ENCODE results near the gene GRK4.

Gene GRK4

DNA sequence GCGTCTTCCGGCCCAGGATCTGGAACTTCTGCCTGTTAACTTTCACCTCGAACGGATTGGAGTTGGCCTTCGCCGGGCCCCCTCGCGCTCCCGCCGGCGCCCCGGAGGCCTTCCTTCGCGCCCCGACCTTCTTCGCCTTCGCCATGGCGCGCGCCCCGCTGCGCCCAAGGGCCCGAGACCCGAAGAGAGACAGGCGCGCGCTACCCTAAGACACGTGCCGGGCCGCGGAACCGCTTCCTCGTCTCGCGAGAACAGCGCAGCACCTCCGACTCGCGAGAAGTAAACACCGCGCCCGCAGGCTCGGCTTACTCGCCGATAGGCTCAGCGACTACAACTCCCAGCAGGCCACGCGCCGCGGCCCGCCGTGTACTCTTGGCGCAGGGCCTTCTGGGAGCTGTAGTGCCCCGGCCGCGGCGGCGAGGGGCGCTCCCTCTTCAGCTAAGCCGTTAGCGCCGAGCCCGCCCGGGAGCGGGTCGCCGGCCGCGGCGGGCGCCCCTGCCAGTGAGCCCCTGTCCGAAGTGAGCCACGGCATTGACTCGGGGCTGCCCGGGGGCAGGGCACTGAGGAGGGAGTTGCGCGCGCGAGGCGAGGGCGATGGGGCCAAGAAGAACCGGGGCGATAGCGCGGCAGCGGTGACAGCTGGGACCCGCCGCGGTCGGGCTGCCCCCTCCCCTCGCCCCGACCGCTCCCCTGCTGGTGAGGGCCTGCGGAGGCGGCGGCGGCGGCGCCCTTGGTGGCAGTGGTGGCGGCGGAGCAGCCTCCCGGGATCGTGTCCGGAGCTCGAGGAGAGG, at the start of gene GRK4, which contains the start of gene NOP14 (continued):
- no peak for TF ChIP-seq ZNF214 (tag by site-specific recombination; IDR thresholded peaks at IDR 0.05; ENCODE audit: borderline replicate concordance)

DNA sequence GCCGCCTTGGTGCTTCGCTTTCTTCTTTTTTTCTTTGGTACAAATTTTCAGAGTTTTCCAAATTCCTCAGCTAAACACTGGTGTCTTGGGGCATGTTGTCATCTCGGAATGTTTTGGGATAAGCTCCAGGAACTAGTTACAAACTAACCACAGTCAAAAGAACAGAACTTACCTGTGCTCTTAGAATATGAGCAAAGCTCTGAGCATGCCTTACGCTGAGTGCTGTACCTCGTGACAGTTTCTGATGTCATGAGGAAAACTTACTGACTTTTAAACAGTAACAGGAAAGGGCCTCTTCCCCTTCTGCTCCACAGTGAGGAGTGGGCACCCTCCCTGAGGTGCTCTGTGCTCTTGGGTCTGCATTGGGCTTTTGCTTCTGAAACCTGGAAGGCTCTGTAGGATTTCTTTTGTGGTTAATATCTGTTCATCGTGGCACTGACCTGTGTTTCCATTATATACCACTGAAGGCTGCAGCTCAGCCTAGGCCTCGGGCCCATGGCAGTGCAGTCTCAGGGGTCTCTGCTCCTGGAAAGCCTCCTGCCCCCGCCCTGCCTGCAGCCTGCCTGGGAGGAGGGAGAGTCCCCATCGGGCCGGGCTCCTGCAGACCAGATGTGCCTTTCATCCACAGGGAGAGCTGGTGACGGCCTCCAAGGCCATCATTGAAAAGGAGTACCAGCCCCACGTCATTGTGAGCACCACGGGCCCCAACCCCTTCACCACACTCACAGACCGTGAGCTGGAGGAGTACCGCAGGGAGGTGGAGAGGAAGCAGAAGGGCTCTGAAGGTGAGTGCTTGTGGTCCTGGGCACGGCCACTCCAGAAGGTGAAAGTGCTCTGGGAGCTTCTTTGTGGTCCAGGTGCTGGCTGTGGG, 48.9 kb upstream of the GRK4 start:
- ChIA-PET CTCF (interaction anchor here (1.0 kb wide), 1 partner anchor 64 kb away, joined by 4 read pairs; no protein-coding TSS in a partner anchor), POLR2A (no interaction called here)
- TF ChIP-seq ZNF121 (tag by site-specific recombination; IDR thresholded peaks at IDR 0.05) (no peak), ZNF548 (tag by site-specific recombination; IDR thresholded peaks at IDR 0.05) (no peak), FEZF1 (tag by site-specific recombination; IDR thresholded peaks at IDR 0.05) (no peak), SP7 (tag by site-specific recombination; IDR thresholded peaks at IDR 0.05) (no peak), ZNF23 (tag by site-specific recombination; IDR thresholded peaks at IDR 0.05; ENCODE audit: borderline replicate concordance) (no peak), MZF1 (tag by site-specific recombination; IDR thresholded peaks at IDR 0.05; ENCODE audit: borderline replicate concordance) (no peak), BCL11B (tag by site-specific recombination; IDR thresholded peaks at IDR 0.05; ENCODE audit: low read depth) (no peak), ZNF510 (tag by site-specific recombination; IDR thresholded peaks at IDR 0.05; ENCODE audit: insufficient replicate concordance) (no peak), ZNF624 (tag by site-specific recombination; IDR thresholded peaks at IDR 0.05) (no peak), ZNF114 (tag by site-specific recombination; IDR thresholded peaks at IDR 0.05) (no peak), ZNF354C (tag by site-specific recombination; IDR thresholded peaks at IDR 0.05; ENCODE audit: borderline replicate concordance, low read depth) (no peak)
- TF ChIP-seq, protein P1, sequence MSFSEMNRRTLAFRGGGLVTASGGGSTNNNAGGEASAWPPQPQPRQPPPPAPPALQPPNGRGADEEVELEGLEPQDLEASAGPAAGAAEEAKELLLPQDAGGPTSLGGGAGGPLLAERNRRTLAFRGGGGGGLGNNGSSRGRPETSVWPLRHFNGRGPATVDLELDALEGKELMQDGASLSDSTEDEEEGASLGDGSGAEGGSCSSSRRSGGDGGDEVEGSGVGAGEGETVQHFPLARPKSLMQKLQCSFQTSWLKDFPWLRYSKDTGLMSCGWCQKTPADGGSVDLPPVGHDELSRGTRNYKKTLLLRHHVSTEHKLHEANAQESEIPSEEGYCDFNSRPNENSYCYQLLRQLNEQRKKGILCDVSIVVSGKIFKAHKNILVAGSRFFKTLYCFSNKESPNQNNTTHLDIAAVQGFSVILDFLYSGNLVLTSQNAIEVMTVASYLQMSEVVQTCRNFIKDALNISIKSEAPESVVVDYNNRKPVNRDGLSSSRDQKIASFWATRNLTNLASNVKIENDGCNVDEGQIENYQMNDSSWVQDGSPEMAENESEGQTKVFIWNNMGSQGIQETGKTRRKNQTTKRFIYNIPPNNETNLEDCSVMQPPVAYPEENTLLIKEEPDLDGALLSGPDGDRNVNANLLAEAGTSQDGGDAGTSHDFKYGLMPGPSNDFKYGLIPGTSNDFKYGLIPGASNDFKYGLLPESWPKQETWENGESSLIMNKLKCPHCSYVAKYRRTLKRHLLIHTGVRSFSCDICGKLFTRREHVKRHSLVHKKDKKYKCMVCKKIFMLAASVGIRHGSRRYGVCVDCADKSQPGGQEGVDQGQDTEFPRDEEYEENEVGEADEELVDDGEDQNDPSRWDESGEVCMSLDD (tag by site-specific recombination; IDR thresholded peaks at IDR 0.05) = no peak
- TF ChIP-seq, protein P2, sequence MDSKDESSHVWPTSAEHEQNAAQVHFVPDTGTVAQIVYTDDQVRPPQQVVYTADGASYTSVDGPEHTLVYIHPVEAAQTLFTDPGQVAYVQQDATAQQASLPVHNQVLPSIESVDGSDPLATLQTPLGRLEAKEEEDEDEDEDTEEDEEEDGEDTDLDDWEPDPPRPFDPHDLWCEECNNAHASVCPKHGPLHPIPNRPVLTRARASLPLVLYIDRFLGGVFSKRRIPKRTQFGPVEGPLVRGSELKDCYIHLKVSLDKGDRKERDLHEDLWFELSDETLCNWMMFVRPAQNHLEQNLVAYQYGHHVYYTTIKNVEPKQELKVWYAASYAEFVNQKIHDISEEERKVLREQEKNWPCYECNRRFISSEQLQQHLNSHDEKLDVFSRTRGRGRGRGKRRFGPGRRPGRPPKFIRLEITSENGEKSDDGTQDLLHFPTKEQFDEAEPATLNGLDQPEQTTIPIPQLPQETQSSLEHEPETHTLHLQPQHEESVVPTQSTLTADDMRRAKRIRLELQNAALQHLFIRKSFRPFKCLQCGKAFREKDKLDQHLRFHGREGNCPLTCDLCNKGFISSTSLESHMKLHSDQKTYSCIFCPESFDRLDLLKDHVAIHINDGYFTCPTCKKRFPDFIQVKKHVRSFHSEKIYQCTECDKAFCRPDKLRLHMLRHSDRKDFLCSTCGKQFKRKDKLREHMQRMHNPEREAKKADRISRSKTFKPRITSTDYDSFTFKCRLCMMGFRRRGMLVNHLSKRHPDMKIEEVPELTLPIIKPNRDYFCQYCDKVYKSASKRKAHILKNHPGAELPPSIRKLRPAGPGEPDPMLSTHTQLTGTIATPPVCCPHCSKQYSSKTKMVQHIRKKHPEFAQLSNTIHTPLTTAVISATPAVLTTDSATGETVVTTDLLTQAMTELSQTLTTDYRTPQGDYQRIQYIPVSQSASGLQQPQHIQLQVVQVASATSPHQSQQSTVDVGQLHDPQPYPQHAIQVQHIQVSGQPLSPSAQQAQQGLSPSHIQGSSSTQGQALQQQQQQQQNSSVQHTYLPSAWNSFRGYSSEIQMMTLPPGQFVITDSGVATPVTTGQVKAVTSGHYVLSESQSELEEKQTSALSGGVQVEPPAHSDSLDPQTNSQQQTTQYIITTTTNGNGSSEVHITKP (tag by site-specific recombination; IDR thresholded peaks at IDR 0.05) = no peak
- TF ChIP-seq, protein P3, sequence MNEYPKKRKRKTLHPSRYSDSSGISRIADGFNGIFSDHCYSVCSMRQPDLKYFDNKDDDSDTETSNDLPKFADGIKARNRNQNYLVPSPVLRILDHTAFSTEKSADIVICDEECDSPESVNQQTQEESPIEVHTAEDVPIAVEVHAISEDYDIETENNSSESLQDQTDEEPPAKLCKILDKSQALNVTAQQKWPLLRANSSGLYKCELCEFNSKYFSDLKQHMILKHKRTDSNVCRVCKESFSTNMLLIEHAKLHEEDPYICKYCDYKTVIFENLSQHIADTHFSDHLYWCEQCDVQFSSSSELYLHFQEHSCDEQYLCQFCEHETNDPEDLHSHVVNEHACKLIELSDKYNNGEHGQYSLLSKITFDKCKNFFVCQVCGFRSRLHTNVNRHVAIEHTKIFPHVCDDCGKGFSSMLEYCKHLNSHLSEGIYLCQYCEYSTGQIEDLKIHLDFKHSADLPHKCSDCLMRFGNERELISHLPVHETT (tag by site-specific recombination; IDR thresholded peaks at IDR 0.05) = no peak
- Histone ChIP-seq H3K4me1 (ENCODE audit: control insufficient read depth, insufficient read depth, low read length) (no peaks in the 10 kb centered on the region), H3K9me3 (ENCODE audit: control insufficient read depth, insufficient read depth, low read depth, low read length) (no peaks in the 10 kb centered on the region), H3K36me3 (ENCODE audit: control insufficient read depth in 2 of 2, insufficient read depth in 1 of 2, low read length in 2 of 2) (peaks cover 0 to 63% of the 10 kb centered on the region in 2 experiments; a peak in 2 of 3 replicates), H3K4me3 (ENCODE audit: low read depth, low read length) (no peak overlapping the region), H3K27ac (ENCODE audit: extremely low read depth, low read depth, low read length) (no peak overlapping the region)

All from HEK293 (cell line).